DOHH2 (cell line): ENCODE measurements around the gene ANKMY1.

Source experiments
- H3F3A ChIP-seq: fragments of 200-600 bp; sonication (generic), shearing (Covaris generic); 2 replicates; pipeline ENCODE4 v1.6.0; 2016; ENCODE audit warnings: antibody characterized with exemption, mild to moderate bottlenecking; ENCODE audit not compliant: control insufficient read depth, insufficient read depth
- H3K27ac ChIP-seq: fragments of 200-600 bp; sonication (generic); 2 replicates; pipeline ENCODE4 v1.5.1; 2014; ENCODE audit warnings: low read depth, mild to moderate bottlenecking, low read length, moderate library complexity
- H3K27me3 ChIP-seq: fragments of 200-600 bp; sonication (generic); 2 replicates; pipeline ENCODE4 v1.6.1; 2014; ENCODE audit warnings: mild to moderate bottlenecking, low read length, mixed read lengths; ENCODE audit not compliant: control insufficient read depth
- H3K36me3 ChIP-seq: fragments of 200-600 bp; sonication (generic); 2 replicates; pipeline ENCODE4 v1.6.1; 2014; ENCODE audit warnings: mild to moderate bottlenecking, low read length, moderate library complexity, mixed read lengths; ENCODE audit not compliant: control insufficient read depth
- H3K4me1 ChIP-seq: fragments of 200-600 bp; sonication (generic); 2 replicates; pipeline ENCODE4 v1.6.1; 2014; ENCODE audit warnings: mild to moderate bottlenecking, low read length, mixed read lengths; ENCODE audit not compliant: control insufficient read depth
- H3K4me2 ChIP-seq: fragments of 200-600 bp; sonication (generic); 2 replicates; pipeline ENCODE4 v1.6.0; 2014; ENCODE audit warnings: mild to moderate bottlenecking, low read length, moderate library complexity
- H3K4me3 ChIP-seq: fragments of 200-600 bp; sonication (generic); 2 replicates; pipeline ENCODE4 v1.5.1; 2014; ENCODE audit warnings: mild to moderate bottlenecking, low read length, mixed read lengths
- H3K79me2 ChIP-seq: fragments of 200-600 bp; sonication (generic); 2 replicates; pipeline ENCODE4 v1.6.1; 2014; ENCODE audit warnings: mild to moderate bottlenecking, low read length, mixed read lengths; ENCODE audit not compliant: control insufficient read depth
- H3K9me2 ChIP-seq: fragments of 200-600 bp; sonication (generic); replicated peaks from 2 replicates; pipeline ENCODE4 v1.6.1; 2014; ENCODE audit warnings: mild to moderate bottlenecking, low read length, mixed read lengths; ENCODE audit not compliant: control insufficient read depth
- H3K9me3 ChIP-seq: fragments of 200-600 bp; sonication (generic); 2 replicates; pipeline ENCODE4 v1.6.1; 2014; ENCODE audit warnings: antibody characterized with exemption, low read length, mixed read lengths; ENCODE audit not compliant: control insufficient read depth, insufficient read depth
- H4K20me1 ChIP-seq: fragments of 200-600 bp; sonication (generic); 2 replicates; pipeline ENCODE4 v1.6.0; 2014; ENCODE audit warnings: low read depth, mild to moderate bottlenecking, antibody characterized with exemption, low read length, moderate library complexity; ENCODE audit not compliant: control insufficient read depth, insufficient read depth
- CTCF ChIP-seq: fragments of 200-600 bp; sonication (generic); IDR thresholded peaks from one replicate; pipeline ENCODE4 v1.5.1; 2014; ENCODE audit warnings: antibody characterized with exemption, mild to moderate bottlenecking, low read depth, low read length; ENCODE audit not compliant: poor library complexity, severe bottlenecking
- EZH2phosphoT487 ChIP-seq: fragments of 200-600 bp; sonication (generic); IDR thresholded peaks from 2 replicates; pipeline ENCODE4 v1.6.1; 2017; ENCODE audit warnings: borderline replicate concordance, mild to moderate bottlenecking, antibody characterized with exemption, low read length, moderate library complexity, mixed read lengths

The ANKMY1 gene

DNA sequence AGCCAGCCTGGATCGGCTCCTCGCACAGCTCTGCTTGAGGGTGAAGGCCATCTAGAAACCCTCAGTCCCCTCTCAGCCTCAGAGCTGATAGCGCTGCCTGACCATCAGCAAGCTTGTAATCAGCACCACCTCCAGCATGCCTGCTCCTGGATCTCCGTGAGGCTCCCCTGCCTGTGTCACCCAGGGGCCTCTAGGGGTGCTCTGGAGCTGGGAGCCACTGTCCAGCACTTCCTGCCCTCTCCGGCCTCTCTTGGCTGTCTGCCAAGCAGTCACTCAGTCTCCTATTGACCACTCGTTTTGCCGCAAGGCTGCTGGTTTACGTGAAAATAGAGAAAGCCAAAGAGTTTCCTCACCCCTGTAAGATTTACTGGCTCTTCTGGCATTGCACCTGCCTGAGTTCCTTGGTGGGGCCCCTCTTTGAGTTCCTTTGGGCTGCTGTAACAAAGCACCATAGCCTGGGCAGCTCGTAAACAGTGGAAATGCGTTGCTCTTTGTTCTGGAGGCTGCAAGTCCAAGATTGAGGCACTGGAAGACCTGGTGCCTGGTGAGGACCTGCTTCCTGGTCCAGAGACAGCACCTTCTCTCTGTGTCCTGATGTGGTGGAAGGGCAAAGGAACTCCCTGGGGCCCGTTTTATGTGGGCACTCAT lies 46.6 kb upstream of the ANKMY1 start:
- Histone ChIP-seq H4K20me1 (no peaks in the 10 kb centered on the region), H3K9me3 (no peaks in the 10 kb centered on the region), H3K27ac (no peak overlapping the region), H3K27me3 (no peaks in the 10 kb centered on the region), H3K36me3 (no peaks in the 10 kb centered on the region; the same call in 1 of the 2 replicates), H3K79me2 (no peaks in the 10 kb centered on the region), H3K4me2 (no peak overlapping the region), H3K4me3 (no peak overlapping the region), H3K9me2 (no peaks in the 10 kb centered on the region), H3F3A (no peaks in the 10 kb centered on the region), H3K4me1 (no peaks in the 10 kb centered on the region)
- TF ChIP-seq CTCF (peak; percentile 47), EZH2phosphoT487 (no peak)

DNA sequence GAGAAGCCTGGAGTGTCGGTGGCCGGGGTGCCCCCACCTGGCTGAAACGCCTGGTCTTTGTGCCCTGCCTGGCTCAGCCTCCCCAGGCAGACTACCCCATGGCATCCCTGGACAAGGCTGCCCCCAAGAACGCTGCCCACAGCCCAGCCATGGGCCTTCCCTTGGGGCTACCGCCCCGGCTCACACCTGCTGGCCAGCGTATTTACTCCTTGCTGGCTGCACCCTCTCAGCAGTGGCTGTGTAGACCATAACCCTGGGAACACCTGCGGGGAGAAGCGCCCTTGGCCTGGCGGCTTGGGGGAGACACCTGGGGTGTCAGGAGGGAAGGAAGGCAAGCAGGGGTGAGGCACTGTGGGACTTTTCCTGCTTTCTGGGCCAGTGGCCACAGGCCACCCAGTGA lies 46.1 kb upstream of the ANKMY1 start:
- Histone ChIP-seq H3K36me3 (no peaks in the 10 kb centered on the region; the same call in 1 of the 2 replicates), H3K27me3 (no peaks in the 10 kb centered on the region), H3K4me3 (no peak overlapping the region), H3K79me2 (no peaks in the 10 kb centered on the region), H3K9me2 (no peaks in the 10 kb centered on the region), H3K4me2 (no peak overlapping the region), H3K27ac (no peak overlapping the region), H4K20me1 (no peaks in the 10 kb centered on the region), H3K4me1 (no peaks in the 10 kb centered on the region), H3F3A (no peaks in the 10 kb centered on the region), H3K9me3 (no peaks in the 10 kb centered on the region)
- TF ChIP-seq EZH2phosphoT487 (no peak), CTCF (no peak)

DNA sequence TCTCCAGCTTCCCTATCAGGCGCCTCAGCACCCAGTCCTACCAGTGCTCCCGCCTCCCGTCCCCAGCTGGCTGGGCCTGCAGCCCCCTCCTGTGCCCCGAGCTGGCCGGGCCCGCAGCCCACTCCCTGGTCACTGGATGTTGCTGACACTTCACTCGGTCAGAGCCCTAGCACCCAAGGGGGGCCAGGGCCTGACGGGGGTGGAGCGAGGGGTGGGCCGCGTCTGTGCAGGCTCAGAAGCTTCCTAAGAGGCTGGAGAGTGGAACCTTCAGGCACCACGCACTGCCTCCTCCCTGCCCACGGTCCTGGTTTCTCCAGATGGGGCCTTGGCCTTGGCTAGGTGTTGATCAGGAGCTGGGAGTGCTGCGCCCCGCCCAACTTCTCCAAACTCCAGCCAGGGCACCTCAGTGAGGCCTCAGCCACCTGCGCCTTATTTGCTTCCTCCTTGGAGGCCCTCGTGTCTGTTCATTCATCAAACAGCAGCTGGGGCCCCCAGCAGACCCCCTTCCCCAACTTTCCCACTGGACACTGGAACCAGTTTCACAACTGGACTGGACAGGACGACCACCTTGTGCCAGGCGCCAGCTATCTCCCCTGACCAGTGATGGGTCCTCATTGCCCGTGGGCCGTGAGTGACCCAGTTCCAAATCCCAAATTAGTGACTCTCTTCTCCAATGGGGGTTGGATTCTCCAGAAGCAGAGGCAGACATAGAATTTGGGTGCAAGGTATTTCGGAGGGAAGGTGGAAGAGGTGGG lies 45.5 kb upstream of the ANKMY1 start:
- H3K79me2 ChIP-seq = no peaks in the 10 kb centered on the region
- peaks cover 4% of the 10 kb centered on the region; the same call in 1 of the 2 replicates for H3K36me3 ChIP-seq
- no peaks in the 10 kb centered on the region for H3K27me3 ChIP-seq
- H3K4me1 ChIP-seq = no peaks in the 10 kb centered on the region
- H3K4me3 ChIP-seq = no peak overlapping the region
- H4K20me1 ChIP-seq = no peaks in the 10 kb centered on the region
- H3K27ac ChIP-seq = no peak overlapping the region
- H3K4me2 ChIP-seq = no peak overlapping the region
- H3F3A ChIP-seq = no peaks in the 10 kb centered on the region
- TF ChIP-seq CTCF (no peak), EZH2phosphoT487 (no peak)
- H3K9me3 ChIP-seq = no peaks in the 10 kb centered on the region
- H3K9me2 ChIP-seq = no peaks in the 10 kb centered on the region
